Right lobe of liver (tissue), 6 donors: ENCODE measurements around the gene PRRC2A. TPM values are rescaled to one million over a fixed set of nuclear protein-coding genes. Genes with fewer than 3 reads are reported as not detected.

Source experiments
- ATAC-seq, 4 donors: fragments of 200-7000 bp; cut with Tn5 transposase; one replicate each; pipeline ENCODE4 v1.9.1; 2020; ENCODE audit warnings: mild to moderate bottlenecking in 4 of 4, moderate library complexity in 4 of 4
- DNase-seq, 3 donors: peaks; one replicate each; pipeline ENCODE4 v3.0.0-alpha.2; 2020
- H3K27ac ChIP-seq, 3 donors: fragments of 200-600 bp; one replicate each; pipeline ENCODE4 v1.8.0; 2022
- H3K27me3 ChIP-seq, 2 donors: fragments of 200-600 bp; one replicate each; pipeline ENCODE4 v1.8.0; 2022
- H3K36me3 ChIP-seq, 4 donors: fragments of 200-600 bp; sonication (generic) in 1 of 4; one replicate each; pipeline versions ENCODE4 v1.5.1 to v1.8.0; 2017 to 2022; ENCODE audit warnings: control low read depth in 1 of 4
- H3K4me1 ChIP-seq, 4 donors: fragments of 200-600 bp; sonication (generic) in 1 of 4; one replicate each; pipeline versions ENCODE4 v1.5.1 to v1.8.0; 2017 to 2022; ENCODE audit warnings: control low read depth in 1 of 4
- H3K4me3 ChIP-seq, 3 donors: fragments of 200-600 bp; one replicate each; pipeline ENCODE4 v1.8.0; 2022
- H3K9me3 ChIP-seq, 4 donors: fragments of 200-600 bp; sonication (generic) in 1 of 4; one replicate each; pipeline versions ENCODE4 v1.5.1 to v1.8.0; 2017 to 2022; ENCODE audit warnings: control low read depth in 1 of 4
- CTCF ChIP-seq, 4 donors: fragments of 200-600 bp in 3 of 4; fragments of 450-650 bp in 1 of 4; IDR thresholded peaks; one replicate each; pipeline versions ENCODE4 v1.5.1 to v1.8.0; 2016 to 2022; ENCODE audit warnings: antibody characterized with exemption in 4 of 4, mild to moderate bottlenecking in 2 of 4
- POLR2A ChIP-seq: fragments of 450-650 bp; IDR thresholded peaks from one replicate; pipeline ENCODE4 v1.6.1; 2017; ENCODE audit warnings: antibody characterized with exemption, mild to moderate bottlenecking
- WGBS: methylation state at CpG from one replicate; pipeline ENCODE4 v1.1.6; 2018; ENCODE audit warnings: low coverage, low lambda C conversion rate; ENCODE audit not compliant: insufficient coverage; ENCODE audit errors: missing lambda C conversion rate; 5-methylcytosine and 5-hydroxymethylcytosine counted together
- intact Hi-C, 2 donors: fragments of 100-400 bp; cut with DNase I; formaldehyde crosslinking; loops; one replicate each; pipeline versions ENCODE4 v1.11.2 to v1.14.1; 2022
- total RNA-seq, 6 experiments: library from RNA; depleted of rRNA in 2 of 6; stranded (reverse); fragments of >200 nt in 2 of 6; fragmentation: NEBNext Ultra II Directional in 3 of 6; extraction: Animal tissue kit (Norgen Biotek cat#: 25700) in 3 of 6; gene quantifications; one replicate each; pipeline versions ENCODE4 v1.1.0 to v1.2.4, GENCODE V29; 2016 to 2023
- donor health status: DM: no; HTN: yes; CAD: no.
- donor health status: DM: no; HTN: no; CAD: no.
- donor health status: DM: no; HTN: no; CAD: no.
- donor health status: DM: no; HTN: yes; CAD: no.
- donor health status: DM: no; HTN: yes; CAD: no.

Gene PRRC2A
- total RNA-seq, 6 experiments from 2014 or later, result 34.7 to 59.6 (median 39.4) TPM

GRCh38 chr6:31577579-31577966, 42.9 kb upstream of the PRRC2A start:
- WGBS, result 84% methylated on average over 3 of the region's 3 CpGs
- H3K27ac ChIP-seq, result no peak overlapping the region

GRCh38 chr6:31578184-31579118, 42.1 kb upstream of the PRRC2A start:
- no peaks in the 10 kb centered on the region for H3K36me3 ChIP-seq
- 68% methylated on average over 12 of the region's 12 CpGs for WGBS
- TF ChIP-seq POLR2A, result no peak
- TF ChIP-seq CTCF (IDR thresholded peaks at IDR 0.05), result no peak
- no peak for ATAC-seq
- H3K27me3 ChIP-seq, result no peaks in the 10 kb centered on the region
- H3K9me3 ChIP-seq, result no peaks in the 10 kb centered on the region
- H3K27ac ChIP-seq, result no peak overlapping the region
- H3K4me3 ChIP-seq, result no peak overlapping the region
- H3K4me1 ChIP-seq, result no peaks in the 10 kb centered on the region
- DNase-seq, result peak in 1 of 3 donors; percentile 25
- intact Hi-C loops, result no loop called here

More at GRCh38 chr6:31577579-31577966, 42.9 kb upstream of the PRRC2A start:
- intact Hi-C loops, result no loop called here
- no peak for TF ChIP-seq CTCF (IDR thresholded peaks at IDR 0.05)
- TF ChIP-seq POLR2A, result no peak
- no peak for DNase-seq
- Histone ChIP-seq H3K36me3 (no peaks in the 10 kb centered on the region), H3K4me3 (no peak overlapping the region), H3K4me1 (no peaks in the 10 kb centered on the region), H3K27me3 (no peaks in the 10 kb centered on the region), H3K9me3 (no peaks in the 10 kb centered on the region)
- no peak for ATAC-seq

GRCh38 chr6:31579119-31579505, 41.4 kb upstream of the PRRC2A start:
- H3K36me3 ChIP-seq, result no peaks in the 10 kb centered on the region
- DNase-seq, result peak in 1 of 3 donors; percentile 27
- H3K27ac ChIP-seq, result no peak overlapping the region
- no peak for ATAC-seq
- TF ChIP-seq CTCF (IDR thresholded peaks at IDR 0.05) (no peak), POLR2A (no peak)
- H3K4me1 ChIP-seq, result no peaks in the 10 kb centered on the region
- H3K9me3 ChIP-seq, result no peaks in the 10 kb centered on the region
- H3K27me3 ChIP-seq, result no peaks in the 10 kb centered on the region
- intact Hi-C loops, result no loop called here
- 78% methylated on average over 3 of the region's 3 CpGs for WGBS
- H3K4me3 ChIP-seq, result no peak overlapping the region

GRCh38 chr6:31579546-31580437, 40.7 kb upstream of the PRRC2A start:
- 88% methylated on average over 6 of the region's 8 CpGs for WGBS

More at GRCh38 chr6:31579546-31580437, 40.7 kb upstream of the PRRC2A start:
- no peak for ATAC-seq
- intact Hi-C loops, result no loop called here
- TF ChIP-seq POLR2A (no peak), CTCF (IDR thresholded peaks at IDR 0.05) (no peak)
- H3K9me3 ChIP-seq, result no peaks in the 10 kb centered on the region
- H3K4me3 ChIP-seq, result no peak overlapping the region
- no peaks in the 10 kb centered on the region for H3K4me1 ChIP-seq
- no peaks in the 10 kb centered on the region for H3K27me3 ChIP-seq
- no peak overlapping the region for H3K27ac ChIP-seq
- H3K36me3 ChIP-seq, result no peaks in the 10 kb centered on the region
- DNase-seq, result peak in 1 of 3 donors; percentile 11
